Activated CD4-positive, CD25-positive, alpha-beta regulatory T cell treated with anti-CD3 and anti-CD28 coated beads, Interleukin-2, amount 50 U/mL, for 16 hours (primary cell): Measurements from ENCODE around the gene CDX2.

ENCODE experiments used
- DNase-seq: peaks from one replicate; pipeline ENCODE4 v3.0.0-alpha.2; 2020; ENCODE audit warnings: low read depth, low spot score

Gene CDX2

GRCh38 chr13:27918041-27918917 is 50.8 kb downstream of the CDX2 start:
- DNase-seq, result no peak

GRCh38 chr13:27917121-27917947 is 51.8 kb downstream of the CDX2 start:
- DNase-seq, result no peak

- no peak for DNase-seq
Observed at GRCh38 chr13:27915301-27916207, 53.6 kb downstream of the CDX2 start.

GRCh38 chr13:27913160-27913559 is 56.0 kb downstream of the CDX2 start:
- no peak for DNase-seq

- no peak for DNase-seq
Observed at GRCh38 chr13:27911521-27911920, 57.6 kb downstream of the CDX2 start.
